Keratinocyte (primary cell): ENCODE measurements around the gene C1orf52. TPM values are rescaled to one million over a fixed set of nuclear protein-coding genes. Genes with fewer than 3 reads are reported as not detected.

ENCODE experiments used
- DNase-seq: peaks from one replicate; pipeline ENCODE4 v3.0.0-alpha.2; 2011; ENCODE audit warnings: low read depth, missing footprints, low spot score
- FAIRE-seq: peaks from 2 replicates; lab custom pipeline; 2011; peaks lifted over from hg19 to GRCh38; lab: Jason Lieb, UNC
- H2AFZ ChIP-seq: 2 replicates; pipeline ENCODE4 v1.6.0; 2012; ENCODE audit warnings: low read length, control low read depth, inconsistent platforms; ENCODE audit not compliant: control insufficient read depth
- H3K27ac ChIP-seq: 2 replicates; pipeline ENCODE4 v1.5.1; 2011; ENCODE audit warnings: low read length; ENCODE audit not compliant: control insufficient read depth, insufficient read depth
- H3K27me3 ChIP-seq: 3 replicates; pipeline ENCODE4 v1.6.0; 2011; ENCODE audit warnings: low read length; ENCODE audit not compliant: control insufficient read depth, insufficient read depth; ENCODE audit errors: extremely low read depth
- H3K36me3 ChIP-seq, 2 experiments: 2 replicates in 1 of 2; 3 replicates in 1 of 2; pipeline ENCODE4 v1.5.1; 2011; ENCODE audit warnings: low read length in 2 of 2, mild to moderate bottlenecking in 1 of 2; ENCODE audit not compliant: control insufficient read depth in 2 of 2, insufficient read depth in 2 of 2; ENCODE audit errors: extremely low read depth in 1 of 2
- H3K4me1 ChIP-seq: 3 replicates; pipeline ENCODE4 v1.5.1; 2011; ENCODE audit warnings: low read length; ENCODE audit not compliant: control insufficient read depth, insufficient read depth; ENCODE audit errors: extremely low read depth
- H3K4me2 ChIP-seq: 3 replicates; pipeline ENCODE4 v1.6.0; 2011; ENCODE audit warnings: low read depth, low read length; ENCODE audit not compliant: control insufficient read depth, insufficient read depth; ENCODE audit errors: extremely low read depth
- H3K4me3 ChIP-seq, 3 experiments: fragments of 200-600 bp in 1 of 3; sonication (generic) in 1 of 3; 2 replicates in 2 of 3; 3 replicates in 1 of 3; pipeline ENCODE4 v1.5.1; 2011 to 2016; ENCODE audit warnings: low read length in 3 of 3, mild to moderate bottlenecking in 3 of 3, control low read depth in 2 of 3, inconsistent platforms in 1 of 3, low read depth in 1 of 3, mixed read lengths in 1 of 3, mixed run types in 1 of 3, moderate library complexity in 1 of 3; ENCODE audit not compliant: control insufficient read depth in 2 of 3, insufficient read depth in 2 of 3; ENCODE audit errors: extremely low read depth in 1 of 3
- H3K79me2 ChIP-seq: 2 replicates; pipeline ENCODE4 v1.6.0; 2012; ENCODE audit warnings: low read length; ENCODE audit not compliant: control insufficient read depth, insufficient read depth
- H3K9ac ChIP-seq: 3 replicates; pipeline ENCODE4 v1.6.0; 2011; ENCODE audit warnings: low read length; ENCODE audit not compliant: control insufficient read depth, insufficient read depth; ENCODE audit errors: extremely low read depth
- H3K9me1 ChIP-seq: 3 replicates; pipeline ENCODE4 v1.6.0; 2011; ENCODE audit warnings: low read length; ENCODE audit not compliant: control insufficient read depth, insufficient read depth; ENCODE audit errors: extremely low read depth
- H3K9me3 ChIP-seq: 2 replicates; pipeline ENCODE4 v1.5.1; 2012; ENCODE audit warnings: low read depth, low read length; ENCODE audit not compliant: control insufficient read depth
- H4K20me1 ChIP-seq: 3 replicates; pipeline ENCODE4 v1.6.0; 2011; ENCODE audit warnings: low read length; ENCODE audit not compliant: control insufficient read depth, insufficient read depth; ENCODE audit errors: extremely low read depth
- CTCF ChIP-seq, 3 experiments: IDR thresholded peaks in 1 of 3; conservative IDR thresholded peaks in 1 of 3; optimal IDR thresholded peaks in 1 of 3; 2 replicates in 2 of 3; 3 replicates in 1 of 3; pipeline versions ENCODE3 to v1.5.1; 2011; ENCODE audit warnings: low read length in 3 of 3, mild to moderate bottlenecking in 3 of 3, moderate library complexity in 2 of 3, control low read depth in 1 of 3, inconsistent platforms in 1 of 3; ENCODE audit not compliant: insufficient read depth in 2 of 3; ENCODE audit errors: extremely low read depth in 1 of 3
- EZH2 ChIP-seq: IDR thresholded peaks from one replicate; pipeline ENCODE4 v1.6.1; 2012; ENCODE audit warnings: inconsistent platforms, mild to moderate bottlenecking, low read length, moderate library complexity
- dilution Hi-C: fragments of 300-500 bp; cut with MboI; formaldehyde crosslinking; loops from one replicate; pipeline ENCODE4 v1.7.0; 2020; ENCODE audit warnings: low sequenced_read_pairs; ENCODE audit not compliant: extremely low pct_ligation_motif_present
- polyA plus RNA-seq, 5 experiments: library from polyadenylated mRNA; depleted of rRNA in 3 of 5; stranded (reverse) in 3 of 5; stranded (forward) in 1 of 5; unstranded in 1 of 5; fragments of >200 nt; gene quantifications; 1 replicate in 1 of 5; 2 replicates in 3 of 5; 3 replicates in 1 of 5; pipeline versions ENCODE4 v1.2.1 to v1.2.3, GENCODE V29; 2011 to 2012; ENCODE audit warnings: missing spikeins in 2 of 5, low read depth in 1 of 5, low replicate concordance in 1 of 5

C1orf52 gene
- polyA plus RNA-seq, 1 donor (not counting 4 experiments of a cell fraction or from before 2014, with no cell fraction given), result 27.3 TPM

GRCh38 chr1:85284202-85284601, 24.7 kb upstream of the C1orf52 start:
- H3K27ac ChIP-seq, result no peak overlapping the region
- peaks cover 36% of the 10 kb centered on the region for H3K4me1 ChIP-seq
- no peaks in the 10 kb centered on the region for H3K36me3 ChIP-seq
- H3K9ac ChIP-seq, result no peak overlapping the region
- FAIRE-seq (no peak), DNase-seq (no peak)
- no peaks in the 10 kb centered on the region for H4K20me1 ChIP-seq
- dilution Hi-C loops, result no loop called here
- no peaks in the 10 kb centered on the region for H3K79me2 ChIP-seq
- H3K4me3 ChIP-seq, result no peak overlapping the region
- no peak for TF ChIP-seq CTCF (optimal IDR thresholded peaks at IDR 0.05 in 1 of 3, IDR thresholded peaks at IDR 0.05 in 1 of 3, conservative IDR thresholded peaks at IDR 0.05 in 1 of 3; ENCODE audit: extremely low read depth in 1 of 3, insufficient read depth in 2 of 3, low read length in 3 of 3)
- TF ChIP-seq EZH2, result no peak
- no peak overlapping the region for H3K4me2 ChIP-seq
- H3K9me3 ChIP-seq, result no peaks in the 10 kb centered on the region
- H2AFZ ChIP-seq, result no peak overlapping the region
- no peaks in the 10 kb centered on the region for H3K27me3 ChIP-seq
- H3K9me1 ChIP-seq, result no peaks in the 10 kb centered on the region

- no peaks in the 10 kb centered on the region for H3K9me3 ChIP-seq
- H2AFZ ChIP-seq, result peak overlapping the region; percentile 53
- DNase-seq, result no peak
Measured at GRCh38 chr1:85283475-85284199, 24.2 kb upstream of the C1orf52 start.

More at GRCh38 chr1:85283475-85284199, 24.2 kb upstream of the C1orf52 start:
- dilution Hi-C loops, result no loop called here
- H3K9ac ChIP-seq, result no peak overlapping the region
- no peak overlapping the region for H3K27ac ChIP-seq
- FAIRE-seq, result peak; percentile 52
- H4K20me1 ChIP-seq, result no peaks in the 10 kb centered on the region
- peaks cover 36% of the 10 kb centered on the region for H3K4me1 ChIP-seq
- no peaks in the 10 kb centered on the region for H3K27me3 ChIP-seq
- H3K4me3 ChIP-seq, result no peak overlapping the region
- H3K9me1 ChIP-seq, result no peaks in the 10 kb centered on the region
- TF ChIP-seq CTCF (optimal IDR thresholded peaks at IDR 0.05 in 1 of 3, IDR thresholded peaks at IDR 0.05 in 1 of 3, conservative IDR thresholded peaks at IDR 0.05 in 1 of 3; ENCODE audit: extremely low read depth in 1 of 3, insufficient read depth in 2 of 3, low read length in 3 of 3) (no peak), EZH2 (no peak)
- no peaks in the 10 kb centered on the region for H3K79me2 ChIP-seq
- no peaks in the 10 kb centered on the region for H3K36me3 ChIP-seq
- H3K4me2 ChIP-seq, result no peak overlapping the region
